GM19193 (cell line): ENCODE data around the gene RDH13.

ENCODE experiments used
- POLR2A ChIP-seq: IDR thresholded peaks from 4 replicates; pipeline ENCODE4 v1.6.1; 2011; ENCODE audit not compliant: insufficient read depth, insufficient read length; ENCODE audit errors: extremely low read depth

RDH13 gene

DNA sequence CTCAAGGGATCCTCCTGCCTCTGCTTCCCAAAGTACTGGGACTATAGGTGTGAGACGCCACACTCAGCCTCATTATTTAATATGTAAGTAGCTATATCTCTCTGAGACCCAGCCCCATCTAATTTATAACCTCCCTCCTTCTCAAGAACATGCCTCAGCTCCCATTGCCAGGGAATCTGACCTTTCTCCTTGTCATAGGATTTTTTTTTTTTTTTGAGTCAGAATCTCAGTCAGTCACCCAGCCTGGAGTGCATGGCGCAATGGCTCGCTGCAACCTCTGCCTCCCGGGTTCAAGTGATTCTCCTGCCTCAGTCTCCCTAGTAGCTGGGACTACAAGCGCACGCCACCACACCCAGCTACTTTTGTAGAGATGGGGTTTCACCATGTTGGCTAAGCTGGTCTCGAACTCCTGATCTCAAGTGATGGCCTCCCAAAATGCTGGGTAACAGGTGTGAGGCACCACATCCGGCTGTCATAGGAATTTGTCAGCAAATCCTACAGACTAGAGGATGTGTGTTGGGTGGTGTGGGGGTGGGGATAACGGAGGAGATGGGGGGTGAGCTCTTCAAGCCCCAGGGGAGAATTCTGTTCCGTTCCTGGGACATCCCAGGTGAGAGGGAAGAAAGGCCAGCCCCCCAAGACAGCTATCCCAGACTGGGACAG is 7.6 kb upstream of the RDH13 start:
- no peak for TF ChIP-seq POLR2A

GRCh38 chr19:55069865-55070197 is 6.9 kb upstream of the RDH13 start:
- no peak for TF ChIP-seq POLR2A

DNA sequence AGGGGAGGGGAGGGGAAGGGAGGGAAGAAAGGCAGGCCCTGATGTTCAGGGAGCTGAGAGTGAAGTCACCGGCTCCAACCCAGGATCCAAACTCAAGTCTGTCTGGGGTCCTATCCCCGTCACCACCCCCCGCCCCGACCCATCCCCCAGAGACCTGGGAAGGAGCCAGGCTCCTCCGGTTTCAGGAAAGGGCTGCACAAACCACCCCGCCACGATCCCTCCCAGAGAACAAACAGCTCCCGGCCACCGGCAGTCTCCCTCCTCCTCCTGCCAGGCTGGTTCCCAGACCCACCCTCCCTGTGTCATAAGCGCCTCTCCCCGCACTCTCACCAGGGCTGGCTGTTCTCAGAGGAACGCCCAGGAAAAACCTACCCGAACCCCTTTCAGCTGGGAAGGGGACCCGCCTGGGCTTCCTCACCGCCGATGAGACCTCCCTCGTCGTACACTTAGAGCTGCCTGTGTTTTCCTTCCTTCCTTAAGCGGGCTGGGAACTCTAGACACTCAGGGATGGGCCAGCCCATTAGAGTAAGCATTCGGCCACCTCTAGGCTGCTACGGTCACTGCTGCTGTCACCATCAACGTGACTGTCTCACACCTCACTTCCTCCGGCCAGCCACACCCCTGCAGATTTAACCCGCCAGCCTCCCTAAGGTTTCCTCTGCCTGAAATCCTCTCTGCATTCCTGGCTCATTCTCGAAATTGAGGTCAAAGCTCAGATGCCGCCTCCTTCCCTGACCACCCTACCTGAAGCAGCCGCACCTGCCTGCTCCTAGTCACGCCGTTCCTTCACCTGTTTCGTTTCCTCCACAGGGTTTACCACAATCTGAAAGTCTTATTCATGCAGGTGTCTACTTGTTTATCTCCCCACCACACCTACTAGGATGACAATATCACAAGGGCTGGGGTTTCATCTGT is 6.3 kb upstream of the RDH13 start:
- no peak for TF ChIP-seq POLR2A

DNA sequence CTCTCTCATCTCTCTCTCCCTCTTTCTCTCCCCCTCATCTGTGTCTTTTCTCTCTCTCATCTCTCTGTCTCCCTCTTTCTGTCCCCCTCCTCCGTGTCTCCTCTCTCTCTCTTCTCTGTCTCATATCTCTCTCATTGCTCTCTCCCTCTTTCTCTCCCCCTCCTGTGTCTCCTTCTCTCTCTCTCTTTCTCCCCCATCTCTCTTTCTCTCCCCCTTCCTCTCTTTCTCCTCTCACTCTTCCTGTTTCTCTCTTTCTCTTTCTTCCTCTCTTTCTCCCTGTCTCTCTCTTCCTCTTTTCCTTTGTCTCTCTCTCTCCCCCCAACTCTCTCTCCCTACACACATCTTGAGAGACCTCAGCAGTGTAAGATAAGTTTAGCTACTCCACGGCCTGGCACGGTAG is 4.9 kb upstream of the RDH13 start:
- TF ChIP-seq POLR2A, result no peak

- no peak for TF ChIP-seq POLR2A
These were observed 3.3 kb upstream of the RDH13 start for GRCh38 chr19:55066107-55066709.

DNA sequence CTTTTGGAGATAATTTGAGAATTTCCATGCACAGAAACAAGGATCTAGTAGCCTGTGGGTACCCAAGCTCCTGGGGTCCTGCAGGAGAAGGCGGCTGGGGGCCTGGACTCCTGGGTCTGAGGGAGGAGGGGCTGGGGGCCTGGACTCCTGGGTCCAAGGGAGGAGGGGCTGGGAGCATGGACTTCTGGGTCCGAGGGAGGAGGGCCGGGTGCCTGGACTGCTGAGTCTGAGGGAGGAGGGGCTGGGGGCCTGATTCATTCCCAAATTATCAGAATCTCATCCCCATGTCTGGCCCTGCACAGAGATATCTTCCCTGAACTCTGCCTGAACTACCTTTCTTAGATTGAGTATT is 520 bp upstream of the RDH13 start:
- TF ChIP-seq POLR2A, result no peak

- TF ChIP-seq POLR2A, result no peak
These were observed 4.0 kb downstream of the RDH13 start for GRCh38 chr19:55058781-55059610.

DNA sequence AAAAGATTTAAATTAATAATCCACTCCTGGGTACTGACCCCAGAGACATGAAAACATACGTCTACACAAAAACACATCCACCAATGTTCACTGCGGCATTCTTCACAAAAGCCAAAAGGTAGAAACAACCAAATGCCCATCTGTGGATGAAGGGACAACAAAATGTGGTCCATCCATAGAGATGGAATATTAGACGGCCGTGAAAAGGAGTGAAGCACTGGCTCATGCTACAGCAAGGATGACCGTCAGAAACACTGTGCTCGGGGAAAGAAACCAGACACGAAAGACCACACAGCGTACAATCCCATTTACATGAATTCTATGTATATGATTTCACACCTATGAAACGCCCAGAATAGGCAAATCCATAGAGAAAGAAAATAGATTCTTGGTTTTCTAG is 6.1 kb downstream of the RDH13 start:
- TF ChIP-seq POLR2A, result no peak

GRCh38 chr19:55053735-55054134 is 9.2 kb downstream of the RDH13 start:
- TF ChIP-seq POLR2A, result no peak

DNA sequence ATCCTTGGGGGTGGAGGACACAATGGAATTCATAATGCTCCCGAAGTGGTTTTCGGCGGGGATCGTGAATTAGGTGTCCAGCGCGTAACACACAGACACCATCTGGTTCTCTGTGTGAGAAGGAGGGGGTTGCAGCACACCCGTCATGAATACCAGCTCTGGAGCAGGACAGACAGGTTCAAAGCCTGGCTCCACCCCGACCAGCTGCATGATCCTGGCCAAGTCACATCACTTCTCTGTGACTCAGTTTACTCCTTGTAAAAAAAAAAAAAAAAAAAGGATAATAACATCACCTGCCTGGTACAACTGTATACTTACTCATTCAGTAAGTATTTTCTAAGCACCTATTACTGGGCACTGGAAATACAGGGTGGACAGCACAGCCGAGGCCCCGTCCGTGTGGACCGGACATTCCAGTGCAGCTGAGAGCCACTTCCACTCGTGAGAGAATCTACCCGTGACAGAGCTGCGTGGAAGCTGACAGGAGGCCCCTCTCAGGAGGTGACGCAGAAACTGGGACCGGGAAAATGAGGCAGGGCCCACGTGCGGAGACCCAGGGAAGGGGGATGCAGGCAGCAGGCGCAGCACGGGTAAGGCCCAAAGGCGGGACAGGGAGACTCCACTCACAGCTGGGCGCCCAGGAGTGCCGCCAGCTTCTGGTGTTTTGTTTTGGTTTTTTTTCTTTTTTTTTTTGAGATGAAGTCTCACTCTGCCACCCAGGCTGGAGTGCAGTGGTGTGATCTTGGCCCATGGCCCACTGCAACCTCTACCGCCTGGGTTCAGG is 12.0 kb downstream of the RDH13 start:
- TF ChIP-seq POLR2A, result no peak

GRCh38 chr19:55048446-55048845 is 14.5 kb downstream of the RDH13 start:
- no peak for TF ChIP-seq POLR2A

GRCh38 chr19:55047951-55048350 is 15.0 kb downstream of the RDH13 start:
- no peak for TF ChIP-seq POLR2A

DNA sequence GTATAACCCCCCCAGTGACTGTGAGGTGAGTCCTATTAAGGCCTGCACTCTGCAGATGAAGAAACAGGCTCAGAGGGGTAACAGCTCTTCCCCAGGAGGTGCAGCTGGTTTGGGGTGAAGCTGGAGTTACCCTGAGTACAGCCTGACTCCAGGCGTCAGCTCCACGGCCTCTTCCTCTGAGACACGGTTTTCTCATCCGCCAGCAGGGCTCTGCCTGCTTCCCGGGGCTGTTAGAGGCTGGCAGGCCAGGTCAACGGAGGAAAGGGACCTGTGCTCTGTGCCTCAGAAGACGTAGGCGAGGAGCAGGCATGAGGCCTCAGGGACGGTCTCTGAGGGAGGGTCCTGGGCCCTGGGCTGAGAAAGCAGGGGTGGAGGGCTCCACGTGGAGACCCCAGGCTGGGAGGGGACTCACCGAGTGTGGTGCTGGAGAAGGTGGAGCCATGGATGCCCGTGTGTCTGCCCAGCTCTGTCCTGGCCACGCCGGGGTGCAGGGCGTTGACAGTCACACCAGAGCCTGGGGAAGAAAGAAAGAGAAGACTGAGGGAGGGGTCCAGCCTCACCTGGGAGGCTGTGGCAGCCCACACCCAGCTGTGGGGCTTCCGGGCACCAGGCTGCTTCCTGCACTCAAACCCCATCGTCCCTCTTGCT is 15.8 kb downstream of the RDH13 start:
- no peak for TF ChIP-seq POLR2A

DNA sequence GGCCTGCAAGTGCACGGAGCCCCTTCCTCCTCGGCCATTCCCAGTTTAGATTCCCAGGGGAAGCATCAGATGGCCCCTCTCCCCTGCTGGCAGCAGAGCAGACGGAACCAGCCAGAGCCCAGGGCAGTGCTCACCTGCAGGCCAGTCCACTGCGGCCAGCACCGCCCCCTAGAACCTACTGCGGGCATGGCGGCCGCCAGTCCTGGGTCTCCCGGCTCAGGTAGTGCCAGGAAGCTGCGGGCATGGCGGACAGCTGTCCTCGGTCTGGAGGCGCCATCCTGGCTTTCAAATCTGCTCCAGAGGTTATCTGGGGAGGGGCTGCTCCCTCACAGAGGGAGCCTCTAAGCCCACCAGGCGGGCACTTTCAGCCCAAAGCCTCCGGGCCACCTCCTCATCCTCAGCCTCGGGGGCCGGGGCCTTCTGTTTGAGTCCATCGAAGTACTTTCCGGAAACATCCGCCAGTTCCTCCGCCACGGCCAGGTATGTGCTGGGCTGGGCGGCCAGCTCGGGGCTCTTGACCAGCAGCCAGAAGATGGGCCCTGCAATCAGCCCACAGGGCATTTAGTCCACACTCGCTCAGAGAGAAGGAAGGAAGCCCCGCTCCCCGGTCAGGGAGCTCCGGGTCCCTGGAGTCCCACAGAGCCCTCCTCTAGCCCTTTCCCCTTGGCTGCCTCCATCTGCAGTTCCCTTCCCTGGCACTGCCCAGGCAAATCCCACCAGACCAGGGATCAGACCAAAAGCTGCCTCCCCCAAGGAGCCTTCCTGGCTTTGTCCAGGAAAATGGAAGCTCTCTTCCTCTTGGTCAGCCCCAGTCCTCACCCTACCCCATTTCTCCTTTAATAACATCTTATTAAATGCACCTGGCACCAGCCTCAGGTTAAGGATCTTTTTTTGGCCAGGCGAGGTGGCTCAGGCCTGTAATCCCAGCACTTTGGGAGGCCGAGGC is 17.9 kb downstream of the RDH13 start:
- TF ChIP-seq POLR2A, result no peak

DNA sequence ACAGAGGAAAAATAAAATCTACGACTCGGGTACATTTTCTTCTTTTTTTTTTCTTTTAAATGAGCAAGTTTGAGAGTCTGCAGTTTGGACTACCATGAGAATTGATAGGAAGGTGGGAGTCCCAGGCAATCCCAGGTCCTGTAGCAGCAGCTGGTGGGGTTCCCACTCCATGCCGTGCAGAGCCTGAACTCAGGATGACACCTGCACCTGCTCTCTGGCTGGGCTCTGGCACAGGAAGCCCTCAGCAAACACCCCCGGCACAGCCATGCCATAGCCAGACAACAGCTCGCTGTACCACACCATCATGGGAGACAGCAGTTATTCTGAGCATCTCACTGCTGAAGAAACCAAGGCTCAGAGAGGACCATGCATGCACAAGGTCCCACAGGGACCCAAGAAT is 18.7 kb downstream of the RDH13 start:
- TF ChIP-seq POLR2A, result no peak
